Lung (tissue), 12 donors: ENCODE data around the gene FN3K. TPM values are rescaled to one million over a fixed set of nuclear protein-coding genes. Genes with fewer than 3 reads are reported as not detected.
A peak's percentile ranks its signal among the peaks of the same experiment; 100 is the strongest.

Experiments
- ATAC-seq: fragments of 200-7000 bp; cut with Tn5 transposase; one replicate; pipeline ENCODE4 v1.9.1; 2020; ENCODE audit warnings: moderate number of reproducible peaks; ENCODE audit not compliant: insufficient read depth, low FRiP score
- DNase-seq, 3 donors: peaks; one replicate each; pipeline ENCODE4 v3.0.0-alpha.2; 2013 to 2017
- H3K27ac ChIP-seq, 2 donors: one replicate each; pipeline ENCODE4 v1.5.1; 2013; ENCODE audit warnings: mild to moderate bottlenecking in 2 of 2, moderate library complexity in 2 of 2, control low read depth in 1 of 2, inconsistent platforms in 1 of 2, low read depth in 1 of 2, low read length in 1 of 2
- H3K27me3 ChIP-seq, 3 donors: one replicate each; pipeline ENCODE4 v1.5.1; 2013; ENCODE audit warnings: low read length in 2 of 3; ENCODE audit not compliant: control insufficient read depth in 3 of 3, insufficient read depth in 3 of 3
- H3K36me3 ChIP-seq, 4 donors: one replicate each; pipeline ENCODE4 v1.5.1; 2013; ENCODE audit warnings: low read length in 4 of 4, mild to moderate bottlenecking in 1 of 4, moderate library complexity in 1 of 4; ENCODE audit not compliant: control insufficient read depth in 4 of 4, insufficient read depth in 4 of 4
- H3K4me1 ChIP-seq, 5 donors: one replicate each; pipeline ENCODE4 v1.5.1; 2013; ENCODE audit warnings: low read length in 5 of 5, mild to moderate bottlenecking in 2 of 5, moderate library complexity in 1 of 5; ENCODE audit not compliant: control insufficient read depth in 5 of 5, insufficient read depth in 5 of 5
- H3K4me3 ChIP-seq: one replicate; pipeline ENCODE4 v1.5.1; 2013; ENCODE audit warnings: mild to moderate bottlenecking, control low read depth, moderate library complexity
- H3K9ac ChIP-seq, 2 donors: one replicate each; pipeline ENCODE4 v1.5.1; 2013; ENCODE audit warnings: low read length in 2 of 2, control low read depth in 1 of 2; ENCODE audit not compliant: insufficient read depth in 1 of 2
- H3K9me3 ChIP-seq, 4 donors: one replicate each; pipeline ENCODE4 v1.5.1; 2013; ENCODE audit warnings: low read length in 3 of 4, mild to moderate bottlenecking in 1 of 4, moderate library complexity in 1 of 4; ENCODE audit not compliant: control insufficient read depth in 4 of 4, insufficient read depth in 3 of 4
- CTCF ChIP-seq: IDR thresholded peaks from 2 replicates; pipeline ENCODE4 v1.5.1; 2012; ENCODE audit warnings: mild to moderate bottlenecking; ENCODE audit errors: control extremely low read depth, extremely low read depth
- WGBS, 2 donors: extraction: QIAGEN DNeasy Blood & Tissue Kit; methylation state at CpG; one replicate each; pipeline ENCODE4 v1.1.7; 2013; 5-methylcytosine and 5-hydroxymethylcytosine counted together
- polyA plus RNA-seq, 2 donors: library from polyadenylated mRNA; stranded (reverse); fragments of 200-250 nt; gene quantifications; one replicate each; pipeline ENCODE4 v1.2.1, GENCODE V29; 2013
- total RNA-seq, 2 donors: library from RNA; depleted of rRNA in 1 of 2; stranded (reverse); fragments of >200 nt in 1 of 2; gene quantifications; one replicate each; pipeline ENCODE4 v1.2.1, GENCODE V29; 2014 to 2021
- donor health status: control.
- donor health status: control.
- donor health status: Bipolar disorder and iron deficiency.
- donor health status: healthy.
- donor health status: DM: yes; HTN: yes; CAD: no.

The FN3K gene
- total and polyA plus RNA-seq, 4 donors, result 5.0 to 21.0 (median 16.4) TPM

DNA sequence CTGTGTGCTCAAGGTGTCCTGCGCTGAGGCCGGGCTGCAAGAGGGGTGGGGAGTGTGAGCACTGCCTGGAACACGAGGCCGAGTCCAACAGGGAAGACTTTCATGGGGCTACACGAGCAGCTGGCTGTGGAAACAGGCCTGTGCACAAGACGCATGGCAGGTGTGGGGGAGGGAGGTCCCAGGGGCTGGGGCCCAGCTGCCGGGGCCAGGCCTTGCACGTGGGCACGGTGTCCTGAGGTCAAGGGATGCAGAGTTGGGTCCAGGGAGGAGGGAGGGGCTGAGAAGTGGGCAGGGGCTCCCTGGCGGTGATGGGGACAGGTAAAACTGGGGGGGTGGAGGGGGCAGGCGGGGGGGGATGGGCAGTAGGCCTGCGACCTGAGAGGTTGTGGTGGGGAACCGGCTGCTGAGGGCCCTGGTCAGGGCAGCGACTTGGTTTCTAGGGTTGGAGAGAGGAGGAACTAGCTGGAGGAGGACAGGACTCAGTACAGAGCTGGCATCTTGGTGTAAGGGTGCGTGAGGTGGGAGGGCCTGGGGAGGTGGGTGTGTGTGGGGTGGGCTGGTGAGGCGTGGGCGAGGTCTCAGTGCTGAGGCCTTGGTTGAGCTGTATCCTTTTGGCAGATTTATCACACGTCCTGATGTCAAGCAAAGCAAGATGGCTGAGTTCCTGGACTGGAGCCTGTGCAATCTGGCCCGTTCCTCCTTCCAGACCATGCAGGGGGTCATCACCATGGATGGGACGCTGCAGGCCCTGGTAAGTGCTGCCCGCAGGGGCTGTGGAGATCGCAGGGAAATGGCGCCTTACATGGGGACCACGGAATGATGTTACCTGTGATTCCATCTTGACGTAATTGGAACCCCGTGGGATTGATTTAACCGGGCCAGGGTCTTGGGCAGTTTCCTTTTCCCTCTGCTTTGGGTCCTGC is 45.8 kb downstream of the FN3K start:
- Histone ChIP-seq H3K27me3 (no peaks in the 10 kb centered on the region), H3K27ac (no peak overlapping the region), H3K9me3 (no peaks in the 10 kb centered on the region), H3K9ac (no peak overlapping the region), H3K4me1 (peaks cover 0 to 5% (median 0%) of the 10 kb centered on the region in 5 donors), H3K4me3 (no peak overlapping the region), H3K36me3 (peaks cover 0 to 10% (median 4%) of the 10 kb centered on the region in 4 donors)
- WGBS, 2 donors, result 86% methylated on average over 26 to 27 of the region's 27 CpGs
- DNase-seq (no peak), ATAC-seq (no peak)
- TF ChIP-seq CTCF, result no peak

DNA sequence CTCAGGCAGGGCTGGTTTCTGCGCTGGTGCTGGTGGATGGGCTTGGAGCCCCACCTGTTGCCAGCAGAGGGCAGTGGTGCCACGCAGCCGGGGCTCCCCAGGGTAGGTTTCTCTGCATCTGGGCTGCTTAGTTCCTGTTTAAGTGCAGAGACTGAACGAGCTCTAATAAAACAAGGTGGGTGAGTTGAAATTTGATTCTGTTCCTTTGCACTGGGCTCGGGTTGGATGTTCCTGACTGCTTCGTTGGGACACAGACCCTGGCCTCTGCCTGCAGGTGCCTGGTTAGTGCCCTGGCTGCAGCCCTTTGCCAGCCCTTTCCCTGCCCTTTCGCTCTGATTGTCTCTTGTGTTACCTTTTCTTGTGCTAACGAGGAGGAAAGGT is 46.5 kb downstream of the FN3K start:
- H3K27me3 ChIP-seq, result no peaks in the 10 kb centered on the region
- DNase-seq, result peak; percentile 84 to 87 (median 85)
- H3K36me3 ChIP-seq, result peaks cover 0 to 8% (median 4%) of the 10 kb centered on the region in 4 donors
- H3K4me3 ChIP-seq, result no peak overlapping the region
- H3K9me3 ChIP-seq, result no peaks in the 10 kb centered on the region
- WGBS, 2 donors, result 22 to 27% methylated on average over 8 of the region's 8 CpGs
- peak; percentile 97 for ATAC-seq
- TF ChIP-seq CTCF, result peak; percentile 94
- peaks cover 0 to 5% (median 0%) of the 10 kb centered on the region in 5 donors for H3K4me1 ChIP-seq
- H3K27ac ChIP-seq, result peak overlapping the region in 1 of 2 donors; percentile 5
- no peak overlapping the region for H3K9ac ChIP-seq

DNA sequence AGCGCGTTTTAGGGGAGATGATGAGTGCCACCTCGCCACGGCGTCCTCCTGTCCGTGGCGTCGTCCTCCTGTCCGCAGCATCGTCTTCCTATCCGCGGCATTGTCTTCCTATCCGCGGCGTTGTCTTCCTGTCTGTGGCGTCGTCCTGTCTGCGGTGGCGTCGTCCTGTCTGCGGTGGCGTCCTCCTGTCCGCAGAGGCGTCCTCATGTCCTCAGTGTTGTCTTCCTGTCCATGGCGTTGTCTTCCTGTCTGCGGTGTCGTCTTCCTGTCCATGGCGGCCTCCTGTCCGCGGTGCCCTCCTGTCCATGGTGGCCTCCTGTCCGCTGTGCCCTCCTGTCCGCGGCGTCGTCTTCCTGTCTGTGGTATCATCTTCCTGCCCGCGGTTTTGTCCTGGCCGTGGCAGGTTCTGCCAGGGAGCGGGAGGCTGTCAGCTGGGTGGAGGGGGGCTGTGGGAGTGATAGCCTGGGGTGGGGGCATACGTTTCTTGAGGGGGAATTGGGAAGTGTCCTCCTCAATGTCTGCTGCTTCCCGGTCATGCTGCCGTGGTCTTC is 47.3 kb downstream of the FN3K start:
- no peak overlapping the region for H3K9ac ChIP-seq
- ATAC-seq (no peak), DNase-seq (no peak)
- no peak overlapping the region for H3K4me3 ChIP-seq
- peak overlapping the region in 1 of 2 donors; percentile 9 for H3K27ac ChIP-seq
- H3K4me1 ChIP-seq, result peaks cover 0 to 5% (median 0%) of the 10 kb centered on the region in 5 donors
- no peak for TF ChIP-seq CTCF
- no peaks in the 10 kb centered on the region for H3K9me3 ChIP-seq
- 49 to 63% methylated on average over 42 of the region's 42 CpGs for WGBS, 2 donors
- peaks cover 0 to 8% (median 4%) of the 10 kb centered on the region in 4 donors for H3K36me3 ChIP-seq
- H3K27me3 ChIP-seq, result no peaks in the 10 kb centered on the region
